Activated naive CD8-positive, alpha-beta T cell (primary cell): ENCODE measurements around the gene PDE4D.

Experiments used
- H3K27ac Mint-ChIP-seq: one replicate; pipeline ENCODE4 v1.8.0; 2021; ENCODE audit warnings: mixed read lengths
- H3K27me3 Mint-ChIP-seq: one replicate; pipeline ENCODE4 v1.8.0; 2021; ENCODE audit warnings: mixed read lengths
- H3K36me3 Mint-ChIP-seq: one replicate; pipeline ENCODE4 v1.8.0; 2021; ENCODE audit warnings: mixed read lengths
- H3K4me1 Mint-ChIP-seq: one replicate; pipeline ENCODE4 v1.8.0; 2021; ENCODE audit warnings: low read depth, mixed read lengths
- H3K4me3 Mint-ChIP-seq: one replicate; pipeline ENCODE4 v1.8.0; 2021; ENCODE audit warnings: mild to moderate bottlenecking, mixed read lengths
- H3K9me3 Mint-ChIP-seq: one replicate; pipeline ENCODE4 v1.8.0; 2021; ENCODE audit warnings: low read depth, mixed read lengths

Gene PDE4D

GRCh38 chr5:59729820-59730219, 163.7 kb downstream of the PDE4D start:
- Mint-ChIP-seq H3K27ac (no peak overlapping the region), H3K27me3 (peaks cover 3% of the 10 kb centered on the region), H3K36me3 (no peaks in the 10 kb centered on the region), H3K4me3 (no peak overlapping the region), H3K9me3 (no peaks in the 10 kb centered on the region), H3K4me1 (no peaks in the 10 kb centered on the region)

GRCh38 chr5:59729357-59729756, 164.2 kb downstream of the PDE4D start:
- Mint-ChIP-seq H3K4me3 (no peak overlapping the region), H3K36me3 (no peaks in the 10 kb centered on the region), H3K27ac (no peak overlapping the region), H3K4me1 (no peaks in the 10 kb centered on the region), H3K27me3 (peaks cover 3% of the 10 kb centered on the region), H3K9me3 (no peaks in the 10 kb centered on the region)

GRCh38 chr5:59728356-59728755, 165.2 kb downstream of the PDE4D start:
- H3K9me3 Mint-ChIP-seq: no peaks in the 10 kb centered on the region
- H3K27ac Mint-ChIP-seq: no peak overlapping the region
- H3K4me3 Mint-ChIP-seq: no peak overlapping the region
- no peaks in the 10 kb centered on the region for H3K36me3 Mint-ChIP-seq
- H3K27me3 Mint-ChIP-seq: peaks cover 3% of the 10 kb centered on the region
- H3K4me1 Mint-ChIP-seq: no peaks in the 10 kb centered on the region

DNA sequence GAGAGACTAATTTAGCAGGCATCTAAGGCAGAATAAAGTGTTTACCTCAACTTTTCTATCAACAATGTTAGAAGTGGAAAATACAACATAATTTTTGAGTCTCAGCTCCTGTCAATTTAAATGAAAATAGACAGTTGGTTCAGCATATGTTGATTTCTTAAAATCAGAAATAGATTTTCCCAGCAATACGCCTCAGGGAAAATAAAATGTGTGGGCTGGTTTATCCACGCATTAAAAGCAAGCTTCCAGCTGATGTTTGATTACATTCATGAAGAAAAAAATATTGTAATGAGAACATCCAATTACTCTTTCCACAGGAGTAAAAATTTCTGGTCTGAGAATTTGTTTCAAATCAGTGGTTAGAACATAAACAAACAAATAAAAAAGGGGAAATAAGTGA, 166.3 kb downstream of the PDE4D start:
- no peaks in the 10 kb centered on the region for H3K9me3 Mint-ChIP-seq
- H3K27me3 Mint-ChIP-seq: peaks cover 3% of the 10 kb centered on the region
- no peak overlapping the region for H3K4me3 Mint-ChIP-seq
- H3K36me3 Mint-ChIP-seq: no peaks in the 10 kb centered on the region
- H3K27ac Mint-ChIP-seq: no peak overlapping the region
- H3K4me1 Mint-ChIP-seq: no peaks in the 10 kb centered on the region

GRCh38 chr5:59725392-59725767, 168.1 kb downstream of the PDE4D start:
- no peaks in the 10 kb centered on the region for H3K36me3 Mint-ChIP-seq
- no peaks in the 10 kb centered on the region for H3K4me1 Mint-ChIP-seq
- H3K27ac Mint-ChIP-seq: no peak overlapping the region
- H3K27me3 Mint-ChIP-seq: peaks cover 1% of the 10 kb centered on the region
- no peak overlapping the region for H3K4me3 Mint-ChIP-seq
- H3K9me3 Mint-ChIP-seq: no peaks in the 10 kb centered on the region

- peaks cover 1% of the 10 kb centered on the region for H3K27me3 Mint-ChIP-seq
- no peaks in the 10 kb centered on the region for H3K4me1 Mint-ChIP-seq
- H3K36me3 Mint-ChIP-seq: no peaks in the 10 kb centered on the region
- H3K4me3 Mint-ChIP-seq: no peak overlapping the region
- H3K9me3 Mint-ChIP-seq: no peaks in the 10 kb centered on the region
- no peak overlapping the region for H3K27ac Mint-ChIP-seq
Measured at GRCh38 chr5:59724482-59725391, 168.8 kb downstream of the PDE4D start.

DNA sequence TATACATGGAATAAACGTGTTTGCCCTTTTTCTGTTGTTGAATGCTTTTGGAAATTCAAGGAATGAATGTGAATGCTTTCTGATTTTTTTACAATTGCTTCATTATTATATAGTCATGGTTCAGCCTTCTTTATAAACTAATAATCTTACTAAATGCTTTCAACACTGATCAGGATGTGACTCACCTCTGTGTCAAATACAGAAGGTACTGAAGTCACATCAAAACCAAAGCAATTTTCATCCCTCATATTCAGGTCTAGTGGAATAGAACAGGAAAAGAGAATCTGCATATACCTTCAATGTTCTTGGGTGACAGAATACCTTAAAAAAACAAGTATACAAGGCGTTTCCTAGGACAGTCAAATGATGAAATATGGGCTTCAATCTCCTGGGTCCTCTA, 170.7 kb downstream of the PDE4D start:
- no peaks in the 10 kb centered on the region for H3K9me3 Mint-ChIP-seq
- no peaks in the 10 kb centered on the region for H3K36me3 Mint-ChIP-seq
- H3K27me3 Mint-ChIP-seq: no peaks in the 10 kb centered on the region
- H3K4me1 Mint-ChIP-seq: no peaks in the 10 kb centered on the region
- no peak overlapping the region for H3K4me3 Mint-ChIP-seq
- H3K27ac Mint-ChIP-seq: no peak overlapping the region

DNA sequence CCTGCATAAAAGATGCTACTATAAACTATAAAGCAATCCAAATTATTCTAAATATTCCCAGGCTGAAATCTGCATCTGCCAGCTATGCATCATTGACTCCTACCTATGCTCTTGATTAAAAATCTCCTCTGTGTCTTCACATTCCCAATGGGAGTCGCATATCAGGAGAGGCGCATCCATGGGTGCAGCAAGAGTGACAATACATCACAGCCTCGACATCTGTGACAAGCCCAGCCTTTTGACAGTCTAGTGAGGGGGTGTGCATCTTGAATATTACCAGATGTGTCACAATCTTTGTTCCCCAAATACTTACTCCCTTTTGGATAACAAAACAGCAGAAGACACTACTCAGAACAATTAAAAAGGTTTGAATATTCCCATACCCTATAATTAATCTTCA, 171.8 kb downstream of the PDE4D start:
- no peaks in the 10 kb centered on the region for H3K4me1 Mint-ChIP-seq
- H3K9me3 Mint-ChIP-seq: no peaks in the 10 kb centered on the region
- no peak overlapping the region for H3K27ac Mint-ChIP-seq
- H3K36me3 Mint-ChIP-seq: no peaks in the 10 kb centered on the region
- H3K4me3 Mint-ChIP-seq: no peak overlapping the region
- no peaks in the 10 kb centered on the region for H3K27me3 Mint-ChIP-seq

GRCh38 chr5:59720063-59720462, 173.5 kb downstream of the PDE4D start:
- H3K36me3 Mint-ChIP-seq: no peaks in the 10 kb centered on the region
- no peaks in the 10 kb centered on the region for H3K4me1 Mint-ChIP-seq
- H3K9me3 Mint-ChIP-seq: no peaks in the 10 kb centered on the region
- no peak overlapping the region for H3K27ac Mint-ChIP-seq
- H3K4me3 Mint-ChIP-seq: no peak overlapping the region
- no peaks in the 10 kb centered on the region for H3K27me3 Mint-ChIP-seq

DNA sequence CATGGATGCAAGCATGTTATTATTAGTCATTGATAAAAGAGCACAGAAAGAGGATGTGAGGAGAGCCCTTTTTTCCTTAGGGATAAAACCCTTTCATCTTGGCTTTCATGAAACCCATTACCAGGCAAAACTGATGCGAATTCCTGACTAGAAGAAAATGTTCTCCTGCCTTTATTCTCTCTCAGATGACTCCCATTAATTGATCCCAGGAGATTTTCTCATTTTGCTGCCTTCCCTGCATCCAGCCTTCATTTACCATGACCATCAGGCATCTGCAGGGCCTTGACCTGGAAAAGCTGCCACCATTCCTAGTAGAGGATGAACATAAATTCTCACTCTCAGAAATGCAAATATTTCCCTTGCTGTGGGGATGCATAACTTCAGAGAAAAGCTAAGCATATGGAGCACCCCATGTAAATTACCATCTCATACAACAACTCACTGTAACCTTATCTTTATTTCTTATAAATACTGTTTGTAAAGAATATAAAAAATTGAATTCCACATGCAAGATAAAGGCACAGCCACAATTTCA, 176.5 kb downstream of the PDE4D start:
- Mint-ChIP-seq H3K9me3 (peaks cover 4% of the 10 kb centered on the region), H3K27ac (no peak overlapping the region), H3K4me3 (no peak overlapping the region), H3K4me1 (no peaks in the 10 kb centered on the region), H3K27me3 (no peaks in the 10 kb centered on the region), H3K36me3 (no peaks in the 10 kb centered on the region)

- Mint-ChIP-seq H3K9me3 (peaks cover 4% of the 10 kb centered on the region), H3K36me3 (no peaks in the 10 kb centered on the region), H3K4me1 (no peaks in the 10 kb centered on the region), H3K27me3 (no peaks in the 10 kb centered on the region), H3K4me3 (no peak overlapping the region), H3K27ac (no peak overlapping the region)
Measured at GRCh38 chr5:59716029-59716428, 177.5 kb downstream of the PDE4D start.

DNA sequence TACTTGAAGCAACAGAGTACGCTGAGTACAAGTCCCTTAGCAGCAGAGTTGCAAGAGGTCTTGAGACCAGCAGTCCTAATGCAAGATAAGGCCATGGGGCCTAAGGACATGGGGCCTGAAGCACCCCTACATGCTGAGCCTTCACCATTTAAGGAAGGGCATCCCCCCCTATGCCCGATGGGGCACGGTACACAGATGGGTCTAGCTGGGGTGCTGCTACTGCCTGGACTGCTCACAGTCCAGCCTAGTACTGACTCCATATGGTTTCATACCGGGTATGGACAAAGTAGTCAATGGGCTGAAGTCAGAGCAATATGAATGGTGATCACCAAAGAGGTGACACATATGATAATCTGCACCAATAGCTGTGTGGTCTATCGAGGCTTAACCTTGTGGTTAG, 178.3 kb downstream of the PDE4D start:
- Mint-ChIP-seq H3K27ac (no peak overlapping the region), H3K4me3 (no peak overlapping the region)

GRCh38 chr5:59713498-59713844, 180.1 kb downstream of the PDE4D start:
- Mint-ChIP-seq H3K9me3 (peaks cover 4% of the 10 kb centered on the region), H3K27me3 (no peaks in the 10 kb centered on the region), H3K36me3 (no peaks in the 10 kb centered on the region), H3K4me1 (no peaks in the 10 kb centered on the region), H3K4me3 (no peak overlapping the region), H3K27ac (no peak overlapping the region)

More for the DNA sequence above, 178.3 kb downstream of the PDE4D start:
- Mint-ChIP-seq H3K9me3 (peaks cover 4% of the 10 kb centered on the region), H3K36me3 (no peaks in the 10 kb centered on the region), H3K4me1 (no peaks in the 10 kb centered on the region), H3K27me3 (no peaks in the 10 kb centered on the region)

GRCh38 chr5:59712836-59713497, 180.6 kb downstream of the PDE4D start:
- Mint-ChIP-seq H3K36me3 (no peaks in the 10 kb centered on the region), H3K27me3 (no peaks in the 10 kb centered on the region)

DNA sequence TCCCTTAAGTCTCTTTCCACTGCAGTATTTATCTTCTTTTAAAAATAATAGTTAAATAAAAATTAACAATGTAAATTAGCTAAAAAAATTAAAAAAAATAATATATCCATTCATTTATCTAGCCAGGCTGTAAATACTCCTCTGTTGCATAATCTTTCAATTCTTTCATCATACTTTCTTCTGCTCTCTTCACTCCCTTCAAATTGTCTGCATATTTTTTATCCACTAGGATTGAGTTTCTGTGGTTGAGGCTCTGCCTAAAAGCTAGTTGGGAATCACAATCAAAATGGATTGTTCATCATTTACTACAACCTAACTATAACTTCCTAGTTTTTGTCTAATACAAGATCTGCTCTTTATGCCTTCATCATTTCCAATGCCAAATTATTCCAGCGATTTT, 182.2 kb downstream of the PDE4D start:
- Mint-ChIP-seq H3K4me3 (no peak overlapping the region), H3K9me3 (peaks cover 4% of the 10 kb centered on the region), H3K36me3 (no peaks in the 10 kb centered on the region), H3K27ac (no peak overlapping the region), H3K4me1 (no peaks in the 10 kb centered on the region), H3K27me3 (no peaks in the 10 kb centered on the region)

More at GRCh38 chr5:59712836-59713497, 180.6 kb downstream of the PDE4D start:
- Mint-ChIP-seq H3K9me3 (peaks cover 4% of the 10 kb centered on the region), H3K4me1 (no peaks in the 10 kb centered on the region), H3K27ac (no peak overlapping the region), H3K4me3 (no peak overlapping the region)
